ENCODE data around the gene ZNF594.
"Not testable (repeated sequence)": the region's sequence is repeated elsewhere in the genome, so short reads cannot be mapped to it uniquely, and the experiment has no call there.

The ZNF594 gene

DNA sequence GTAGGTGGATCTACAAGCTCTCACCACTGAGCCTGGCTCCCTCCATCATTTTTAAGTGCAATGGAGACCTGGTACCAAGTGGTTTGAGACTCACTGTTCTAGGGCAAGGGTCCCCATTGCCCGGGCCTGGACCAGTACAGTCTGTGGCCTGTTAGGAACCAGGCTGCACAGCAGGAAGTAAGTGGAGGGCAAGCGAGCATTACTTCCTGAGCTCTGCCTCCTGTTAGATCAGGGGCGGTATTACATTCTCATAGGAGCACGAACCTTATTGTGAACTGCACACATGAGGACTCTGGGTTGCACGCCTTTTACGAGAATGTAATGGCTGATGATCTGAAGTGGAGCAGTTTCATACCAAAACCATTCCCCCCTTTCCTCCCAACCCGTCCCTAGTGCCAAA is 6.8 kb upstream of the ZNF594 start:
- TF ChIP-seq, protein P1, sequence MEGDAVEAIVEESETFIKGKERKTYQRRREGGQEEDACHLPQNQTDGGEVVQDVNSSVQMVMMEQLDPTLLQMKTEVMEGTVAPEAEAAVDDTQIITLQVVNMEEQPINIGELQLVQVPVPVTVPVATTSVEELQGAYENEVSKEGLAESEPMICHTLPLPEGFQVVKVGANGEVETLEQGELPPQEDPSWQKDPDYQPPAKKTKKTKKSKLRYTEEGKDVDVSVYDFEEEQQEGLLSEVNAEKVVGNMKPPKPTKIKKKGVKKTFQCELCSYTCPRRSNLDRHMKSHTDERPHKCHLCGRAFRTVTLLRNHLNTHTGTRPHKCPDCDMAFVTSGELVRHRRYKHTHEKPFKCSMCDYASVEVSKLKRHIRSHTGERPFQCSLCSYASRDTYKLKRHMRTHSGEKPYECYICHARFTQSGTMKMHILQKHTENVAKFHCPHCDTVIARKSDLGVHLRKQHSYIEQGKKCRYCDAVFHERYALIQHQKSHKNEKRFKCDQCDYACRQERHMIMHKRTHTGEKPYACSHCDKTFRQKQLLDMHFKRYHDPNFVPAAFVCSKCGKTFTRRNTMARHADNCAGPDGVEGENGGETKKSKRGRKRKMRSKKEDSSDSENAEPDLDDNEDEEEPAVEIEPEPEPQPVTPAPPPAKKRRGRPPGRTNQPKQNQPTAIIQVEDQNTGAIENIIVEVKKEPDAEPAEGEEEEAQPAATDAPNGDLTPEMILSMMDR (IDR thresholded peaks at IDR 0.05; ENCODE audit: insufficient read depth, missing control alignments), result no peak
- DNase-seq (ENCODE audit: insufficient read length, low spot score) (no peak), FAIRE-seq (no peak)

DNA sequence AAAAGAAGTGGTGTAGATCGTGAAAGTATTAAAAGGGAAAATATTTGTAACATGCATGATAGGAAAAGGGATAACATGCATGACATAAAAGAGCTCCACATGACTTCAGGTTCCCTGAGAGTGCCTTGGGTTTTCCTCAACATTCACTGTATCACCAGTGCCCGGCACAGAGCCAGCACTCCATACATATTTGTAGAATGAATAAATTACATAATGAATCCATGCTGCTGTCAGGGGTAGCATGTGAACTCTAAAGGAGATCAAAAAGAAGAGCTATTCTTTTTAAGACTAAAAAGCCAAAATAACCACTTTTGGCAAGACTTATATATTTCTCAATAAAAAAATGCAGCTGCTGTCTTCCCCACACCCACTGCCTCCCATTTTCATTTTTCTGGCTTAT is 2.7 kb upstream of the ZNF594 start:
- TF ChIP-seq, protein P1 (IDR thresholded peaks at IDR 0.05; ENCODE audit: insufficient read depth, missing control alignments), result no peak
- no peak for DNase-seq (ENCODE audit: insufficient read length, low spot score)

DNA sequence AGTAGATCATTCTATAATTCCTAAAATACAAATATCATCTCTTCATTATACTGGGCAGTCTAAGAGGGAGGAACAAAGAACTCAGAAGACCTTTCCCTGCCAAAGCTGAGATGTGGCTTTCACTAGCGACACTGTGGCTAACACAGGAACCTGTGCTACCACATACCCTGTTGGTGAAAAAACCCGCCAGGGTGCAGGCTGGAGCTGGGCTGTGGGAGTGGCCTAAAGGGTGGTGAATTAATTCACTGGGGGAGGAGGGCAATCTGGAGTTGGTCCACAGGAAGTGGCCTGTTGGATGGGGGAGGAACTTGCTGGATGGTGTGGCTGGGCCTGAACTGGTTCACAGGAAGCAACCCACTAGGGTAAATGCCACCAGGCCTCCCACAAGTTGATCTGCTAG is 7.4 kb downstream of the ZNF594 start:
- FAIRE-seq, result no peak
- DNase-seq (ENCODE audit: insufficient read length, low spot score), result no peak
- TF ChIP-seq, protein P1 (IDR thresholded peaks at IDR 0.05; ENCODE audit: insufficient read depth, missing control alignments), result no peak

More for the DNA sequence above, 2.7 kb upstream of the ZNF594 start:
- FAIRE-seq, result no peak

DNA sequence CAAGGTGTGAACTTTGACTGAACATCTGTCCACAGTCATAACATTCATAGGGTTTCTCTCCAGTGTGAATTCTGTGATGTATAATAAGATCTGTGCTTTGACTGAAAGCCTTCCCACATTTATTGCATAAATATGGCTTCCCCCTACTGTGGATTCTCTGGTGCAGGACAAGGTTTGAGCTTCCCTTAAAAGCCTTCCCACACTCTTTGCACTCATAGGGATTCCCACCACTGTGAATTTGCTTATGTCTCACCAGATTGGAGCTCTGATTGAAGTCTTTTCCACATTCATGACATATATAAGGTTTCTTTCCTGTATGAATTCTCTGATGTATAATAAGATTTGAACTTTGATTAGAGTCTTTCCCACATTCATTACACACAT is 8.3 kb downstream of the ZNF594 start:
- DNase-seq (ENCODE audit: insufficient read length, low spot score), result no peak
- FAIRE-seq, result no peak
- TF ChIP-seq, protein P1 (IDR thresholded peaks at IDR 0.05; ENCODE audit: insufficient read depth, missing control alignments), result no peak

DNA sequence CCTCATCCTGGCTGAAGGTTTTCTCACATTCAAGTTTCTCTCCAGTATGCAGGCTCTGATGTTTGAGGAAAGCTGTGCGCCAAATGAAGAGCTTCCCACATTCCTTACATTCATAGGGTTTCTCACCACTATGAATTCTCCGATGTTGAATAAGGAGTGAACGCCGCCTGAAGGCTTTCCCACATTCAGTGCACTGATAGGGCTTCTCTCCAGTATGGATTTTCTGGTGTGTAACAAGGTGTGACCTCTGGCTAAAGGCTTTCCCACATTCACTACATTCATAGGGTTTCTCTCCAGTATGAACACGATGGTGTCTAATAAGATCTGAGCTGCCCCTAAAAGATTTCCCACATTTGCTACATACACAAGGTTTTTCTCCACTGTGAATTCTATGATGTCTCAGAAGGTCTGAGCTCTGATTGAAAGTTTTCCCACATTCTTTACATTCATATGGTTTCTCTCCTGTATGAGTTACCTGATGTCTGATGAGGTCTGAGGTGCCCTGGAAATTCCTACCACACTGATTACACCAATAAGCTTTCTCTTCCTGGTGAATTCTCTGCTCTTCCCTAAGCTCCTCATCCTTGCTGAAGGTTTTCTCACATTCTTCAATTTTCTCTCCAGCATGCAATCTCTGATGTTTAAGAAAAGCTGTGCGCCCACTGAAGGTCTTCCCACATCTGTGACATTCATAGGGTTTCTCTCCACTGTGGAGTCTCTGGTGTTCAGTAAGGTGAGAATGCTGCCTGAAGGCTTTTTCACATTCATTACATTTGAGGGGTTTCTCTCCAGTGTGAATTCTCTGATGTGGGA is 8.9 kb downstream of the ZNF594 start:
- no peak for DNase-seq (ENCODE audit: insufficient read length, low spot score)
- no peak for FAIRE-seq
- TF ChIP-seq, protein P1 (IDR thresholded peaks at IDR 0.05; ENCODE audit: insufficient read depth, missing control alignments), result no peak

DNA sequence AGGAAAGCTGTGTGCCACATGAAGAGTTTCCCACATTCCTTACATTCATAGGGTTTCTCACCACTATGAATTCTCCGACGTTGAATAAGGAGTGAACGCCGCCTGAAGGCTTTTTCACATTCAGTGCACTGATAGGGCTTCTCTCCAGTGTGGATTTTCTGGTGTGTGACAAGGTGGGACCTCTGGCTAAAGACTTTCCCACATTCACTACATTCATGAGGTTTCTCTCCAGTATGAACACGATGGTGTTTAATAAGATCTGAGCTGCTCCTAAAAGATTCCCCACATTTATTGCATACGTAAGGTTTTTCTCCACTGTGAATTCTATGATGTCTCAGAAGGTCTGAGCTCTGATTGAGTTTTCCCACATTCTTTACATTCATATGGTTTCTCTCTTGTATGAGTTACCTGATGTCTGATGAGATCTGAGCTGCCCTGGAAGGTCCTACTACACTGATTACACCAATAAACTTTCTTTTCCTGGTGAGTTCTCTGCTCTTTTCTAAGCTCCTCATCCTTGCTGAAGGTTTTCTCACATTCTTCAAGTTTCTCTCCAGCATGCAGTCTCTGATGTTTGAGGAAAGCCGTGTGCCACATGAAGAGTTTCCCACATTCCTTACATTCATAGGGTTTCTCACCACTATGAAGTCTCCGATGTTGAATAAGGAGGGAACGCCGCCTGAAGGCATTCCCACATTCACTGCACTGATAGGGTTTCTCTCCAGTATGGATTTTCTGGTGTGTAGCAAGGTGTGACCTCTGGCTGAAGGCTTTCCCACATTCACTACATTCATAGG is 10.0 kb downstream of the ZNF594 start:
- TF ChIP-seq, protein P1 (IDR thresholded peaks at IDR 0.05; ENCODE audit: insufficient read depth, missing control alignments), result no peak
- no peak for DNase-seq (ENCODE audit: insufficient read length, low spot score)
- FAIRE-seq, result no peak

DNA sequence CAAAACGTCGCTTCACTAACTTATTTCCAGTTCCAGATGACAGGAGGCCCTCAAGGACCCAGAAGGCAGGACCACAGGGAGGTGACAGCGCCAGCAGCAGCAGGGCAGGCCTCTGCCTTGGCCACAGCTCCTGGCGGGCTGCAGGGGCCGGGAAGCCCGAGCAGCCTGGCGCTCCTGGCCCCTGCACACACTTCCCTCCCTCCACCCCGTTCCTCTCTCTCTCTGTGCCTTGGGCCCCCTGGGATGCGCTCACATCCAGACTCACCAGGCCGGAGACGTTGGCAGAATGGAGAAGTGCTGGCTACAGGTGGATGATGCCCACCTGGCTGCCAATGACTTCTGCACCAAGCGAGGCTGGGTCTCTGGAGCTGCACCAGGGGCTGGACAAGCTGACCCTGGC is 12.7 kb downstream of the ZNF594 start:
- DNase-seq (ENCODE audit: insufficient read length, low spot score) (no peak), FAIRE-seq (no peak)
- TF ChIP-seq, protein P1 (IDR thresholded peaks at IDR 0.05; ENCODE audit: insufficient read depth, missing control alignments), result no peak

DNA sequence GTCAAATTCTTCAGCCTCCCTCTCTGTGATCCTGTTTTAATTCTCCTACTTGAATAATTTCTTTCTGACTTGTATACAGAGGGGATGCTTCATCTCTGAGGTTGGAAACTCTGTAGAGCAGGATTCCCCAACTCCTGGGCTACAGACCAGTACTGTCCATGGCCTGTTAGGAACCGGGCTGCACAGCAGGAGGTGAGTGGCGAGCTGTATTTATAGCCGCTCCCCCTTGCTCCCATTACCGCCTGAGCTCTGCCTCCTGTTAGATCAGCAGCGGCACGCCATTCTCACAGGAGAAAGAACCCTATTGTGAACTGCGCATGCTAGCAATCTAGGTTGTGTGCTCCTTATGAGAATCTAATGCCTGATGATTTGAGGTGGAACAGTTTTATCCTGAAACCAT is 16.6 kb downstream of the ZNF594 start:
- DNase-seq (ENCODE audit: insufficient read length, low spot score); FAIRE-seq: not testable (repeated sequence)

DNA sequence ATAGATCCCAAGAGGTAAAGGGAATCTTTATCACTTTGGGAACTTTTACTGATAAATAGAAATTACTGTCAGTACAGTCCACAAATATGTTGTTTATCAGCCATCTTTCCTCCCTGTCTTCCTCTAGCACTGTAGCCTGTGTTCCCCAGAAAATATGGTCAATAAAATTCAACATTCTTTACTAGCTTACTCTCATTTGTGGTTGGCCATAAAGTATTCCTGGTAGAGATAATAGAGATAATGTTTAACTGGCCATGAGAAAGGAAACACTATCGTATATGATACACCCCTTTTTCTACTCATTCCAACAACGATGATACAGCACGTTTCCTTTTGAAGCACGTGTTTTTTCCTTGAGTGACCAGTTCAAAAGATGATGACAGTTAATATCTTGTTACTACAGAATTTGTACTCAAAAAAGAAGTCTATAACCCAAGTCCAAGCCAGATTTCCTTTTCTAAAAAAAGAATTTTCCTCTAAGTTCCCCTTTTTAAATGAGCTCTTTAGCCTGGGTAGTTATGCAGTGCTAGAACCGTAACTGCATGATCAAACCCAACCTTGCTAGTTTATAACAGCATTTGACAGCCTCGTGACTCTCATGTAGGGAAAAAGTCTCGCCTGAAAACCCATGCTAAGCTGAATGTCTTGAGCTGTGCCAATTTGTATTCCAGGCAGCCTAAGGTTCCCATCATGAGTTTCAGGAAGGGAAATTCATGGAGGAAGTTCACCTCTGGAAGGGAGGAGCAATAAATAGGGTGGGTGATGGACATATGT is 25.7 kb downstream of the ZNF594 start:
- not testable (repeated sequence) for FAIRE-seq

More for the DNA sequence above, 25.7 kb downstream of the ZNF594 start:
- DNase-seq (ENCODE audit: insufficient read length, low spot score), result not testable (repeated sequence)
